Stimulated activated effector memory CD8-positive, alpha-beta T cell treated with anti-CD3 and anti-CD28 coated beads, Interleukin-12 subunit alpha, Interleukin-12 subunit beta, amount 100 ng/mL, for 72 hours (primary cell): ENCODE results near the gene MAG.

Experiments
- ATAC-seq: fragments of 150-1000 bp; cut with Tn5 transposase; 2 replicates; pipeline ENCODE4 v1.10.0; 2021
- DNase-seq, 2 donors: peaks; one replicate each; pipeline ENCODE4 v3.0.0; 2021 to 2022; ENCODE audit warnings: low spot score in 2 of 2
- H3K27ac Mint-ChIP-seq: one replicate; pipeline ENCODE4 v1.8.0; 2022; ENCODE audit warnings: mild to moderate bottlenecking, mixed read lengths
- H3K36me3 Mint-ChIP-seq: one replicate; pipeline ENCODE4 v1.8.0; 2022; ENCODE audit warnings: mild to moderate bottlenecking, mixed read lengths
- H3K4me1 Mint-ChIP-seq: one replicate; pipeline ENCODE4 v1.8.0; 2022; ENCODE audit warnings: mixed read lengths
- H3K4me3 Mint-ChIP-seq: one replicate; pipeline ENCODE4 v1.8.0; 2022; ENCODE audit warnings: mild to moderate bottlenecking, mixed read lengths
- H3K9me3 Mint-ChIP-seq: one replicate; pipeline ENCODE4 v1.8.0; 2022; ENCODE audit warnings: mixed read lengths

Gene MAG

GRCh38 chr19:35331551-35332214 lies 39.7 kb downstream of the MAG start:
- H3K4me3 Mint-ChIP-seq = peak overlapping the region; percentile 43
- no peak for DNase-seq
- H3K27ac Mint-ChIP-seq = peak overlapping the region; percentile 2
- no peak for ATAC-seq
- H3K4me1 Mint-ChIP-seq = peaks cover 35% of the 10 kb centered on the region
- peaks cover 6% of the 10 kb centered on the region for H3K36me3 Mint-ChIP-seq
- H3K9me3 Mint-ChIP-seq = no peaks in the 10 kb centered on the region

- Mint-ChIP-seq H3K27ac (no peak overlapping the region), H3K36me3 (peaks cover 15% of the 10 kb centered on the region), H3K9me3 (no peaks in the 10 kb centered on the region), H3K4me1 (peaks cover 41% of the 10 kb centered on the region), H3K4me3 (peak overlapping the region; percentile 28)
- ATAC-seq (peak; percentile 60), DNase-seq (no peak)
Measured at GRCh38 chr19:35332817-35333216, 40.9 kb downstream of the MAG start.

GRCh38 chr19:35334144-35334753 lies 42.3 kb downstream of the MAG start:
- no peak for DNase-seq
- H3K36me3 Mint-ChIP-seq = peaks cover 15% of the 10 kb centered on the region
- peaks cover 34% of the 10 kb centered on the region for H3K4me1 Mint-ChIP-seq
- H3K9me3 Mint-ChIP-seq = no peaks in the 10 kb centered on the region
- H3K27ac Mint-ChIP-seq = peak overlapping the region; percentile 5
- H3K4me3 Mint-ChIP-seq = peak overlapping the region; percentile 28
- no peak for ATAC-seq

GRCh38 chr19:35336166-35336955 lies 44.4 kb downstream of the MAG start:
- DNase-seq (no peak), ATAC-seq (no peak)
- Mint-ChIP-seq H3K27ac (peak overlapping the region; percentile 19), H3K4me3 (no peak overlapping the region), H3K36me3 (peaks cover 10% of the 10 kb centered on the region), H3K4me1 (peaks cover 34% of the 10 kb centered on the region), H3K9me3 (no peaks in the 10 kb centered on the region)

GRCh38 chr19:35337097-35337983 lies 45.4 kb downstream of the MAG start:
- ATAC-seq (no peak), DNase-seq (no peak)
- H3K4me1 Mint-ChIP-seq = peaks cover 34% of the 10 kb centered on the region
- no peak overlapping the region for H3K4me3 Mint-ChIP-seq
- no peaks in the 10 kb centered on the region for H3K9me3 Mint-ChIP-seq
- H3K27ac Mint-ChIP-seq = peak overlapping the region; percentile 19
- peaks cover 13% of the 10 kb centered on the region for H3K36me3 Mint-ChIP-seq

- Mint-ChIP-seq H3K36me3 (peaks cover 17% of the 10 kb centered on the region), H3K9me3 (no peaks in the 10 kb centered on the region), H3K4me1 (peaks cover 28% of the 10 kb centered on the region), H3K4me3 (no peak overlapping the region), H3K27ac (no peak overlapping the region)
- ATAC-seq (no peak), DNase-seq (no peak)
Measured at GRCh38 chr19:35337984-35338296, 46.0 kb downstream of the MAG start.

DNA sequence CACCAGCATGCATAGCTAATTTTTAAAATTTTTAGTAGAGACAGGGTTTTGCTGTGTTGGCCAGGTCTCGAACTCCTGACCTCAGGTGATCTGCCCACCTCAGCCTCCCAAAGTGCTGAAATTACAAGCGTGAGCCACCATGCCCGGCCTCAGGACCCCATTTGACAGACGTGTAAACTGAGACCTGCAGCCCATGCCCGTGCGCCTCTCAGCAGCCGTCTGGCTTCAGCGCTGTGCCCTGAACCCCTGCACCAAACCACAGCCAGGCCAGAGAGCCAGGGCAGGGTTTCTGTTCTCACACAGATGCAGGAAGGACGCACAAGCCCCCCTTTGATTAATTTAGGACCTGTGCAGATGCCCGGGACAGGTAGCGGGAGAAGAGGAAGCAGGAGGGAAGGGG lies 48.5 kb downstream of the MAG start:
- no peak for DNase-seq
- peak overlapping the region; percentile 32 for H3K27ac Mint-ChIP-seq
- H3K4me3 Mint-ChIP-seq = no peak overlapping the region
- peaks cover 17% of the 10 kb centered on the region for H3K36me3 Mint-ChIP-seq
- peaks cover 7% of the 10 kb centered on the region for H3K4me1 Mint-ChIP-seq
- no peak for ATAC-seq
- H3K9me3 Mint-ChIP-seq = no peaks in the 10 kb centered on the region

GRCh38 chr19:35341006-35341405 lies 49.0 kb downstream of the MAG start:
- no peak for ATAC-seq
- H3K36me3 Mint-ChIP-seq = peaks cover 18% of the 10 kb centered on the region
- peaks cover 13% of the 10 kb centered on the region for H3K4me1 Mint-ChIP-seq
- DNase-seq = no peak
- no peak overlapping the region for H3K4me3 Mint-ChIP-seq
- peak overlapping the region; percentile 32 for H3K27ac Mint-ChIP-seq
- H3K9me3 Mint-ChIP-seq = no peaks in the 10 kb centered on the region

GRCh38 chr19:35341565-35342225 lies 49.7 kb downstream of the MAG start:
- peaks cover 24% of the 10 kb centered on the region for H3K36me3 Mint-ChIP-seq
- H3K4me3 Mint-ChIP-seq = no peak overlapping the region
- no peaks in the 10 kb centered on the region for H3K9me3 Mint-ChIP-seq
- peaks cover 19% of the 10 kb centered on the region for H3K4me1 Mint-ChIP-seq
- ATAC-seq (no peak), DNase-seq (no peak)
- peak overlapping the region; percentile 53 for H3K27ac Mint-ChIP-seq

- H3K27ac Mint-ChIP-seq = peak overlapping the region; percentile 53
- no peak for DNase-seq
- ATAC-seq = no peak
- H3K4me1 Mint-ChIP-seq = peaks cover 20% of the 10 kb centered on the region
- H3K9me3 Mint-ChIP-seq = no peaks in the 10 kb centered on the region
- no peak overlapping the region for H3K4me3 Mint-ChIP-seq
- H3K36me3 Mint-ChIP-seq = peaks cover 26% of the 10 kb centered on the region
Measured at GRCh38 chr19:35342430-35342829, 50.5 kb downstream of the MAG start.

GRCh38 chr19:35344511-35345031 lies 52.6 kb downstream of the MAG start:
- Mint-ChIP-seq H3K9me3 (no peaks in the 10 kb centered on the region), H3K4me1 (peaks cover 34% of the 10 kb centered on the region), H3K36me3 (peaks cover 28% of the 10 kb centered on the region), H3K27ac (no peak overlapping the region), H3K4me3 (no peak overlapping the region)
- DNase-seq (no peak), ATAC-seq (no peak)

DNA sequence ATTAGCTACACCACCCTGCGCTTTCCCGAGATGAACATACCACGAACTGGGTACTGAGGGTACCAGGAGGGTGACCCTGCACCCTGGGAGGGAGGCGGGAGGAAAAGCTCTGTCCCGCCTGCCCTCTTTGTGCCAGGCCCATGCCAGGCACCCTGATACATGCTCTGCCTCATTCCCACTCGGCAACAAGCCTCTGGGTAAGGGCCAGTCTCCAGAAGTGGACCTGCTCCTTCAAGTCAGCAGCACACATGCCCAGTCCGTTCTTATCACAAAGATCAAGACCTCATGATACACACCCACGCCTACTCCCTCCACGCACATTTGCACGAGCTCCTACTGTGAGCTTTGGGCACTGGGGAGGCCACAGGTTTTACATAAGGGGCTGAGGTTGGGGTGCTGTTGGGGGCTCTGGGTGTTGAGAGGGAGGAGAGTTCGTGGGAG lies 53.7 kb downstream of the MAG start:
- no peak for ATAC-seq
- peak overlapping the region; percentile 72 for H3K4me3 Mint-ChIP-seq
- peaks cover 37% of the 10 kb centered on the region for H3K4me1 Mint-ChIP-seq

DNA sequence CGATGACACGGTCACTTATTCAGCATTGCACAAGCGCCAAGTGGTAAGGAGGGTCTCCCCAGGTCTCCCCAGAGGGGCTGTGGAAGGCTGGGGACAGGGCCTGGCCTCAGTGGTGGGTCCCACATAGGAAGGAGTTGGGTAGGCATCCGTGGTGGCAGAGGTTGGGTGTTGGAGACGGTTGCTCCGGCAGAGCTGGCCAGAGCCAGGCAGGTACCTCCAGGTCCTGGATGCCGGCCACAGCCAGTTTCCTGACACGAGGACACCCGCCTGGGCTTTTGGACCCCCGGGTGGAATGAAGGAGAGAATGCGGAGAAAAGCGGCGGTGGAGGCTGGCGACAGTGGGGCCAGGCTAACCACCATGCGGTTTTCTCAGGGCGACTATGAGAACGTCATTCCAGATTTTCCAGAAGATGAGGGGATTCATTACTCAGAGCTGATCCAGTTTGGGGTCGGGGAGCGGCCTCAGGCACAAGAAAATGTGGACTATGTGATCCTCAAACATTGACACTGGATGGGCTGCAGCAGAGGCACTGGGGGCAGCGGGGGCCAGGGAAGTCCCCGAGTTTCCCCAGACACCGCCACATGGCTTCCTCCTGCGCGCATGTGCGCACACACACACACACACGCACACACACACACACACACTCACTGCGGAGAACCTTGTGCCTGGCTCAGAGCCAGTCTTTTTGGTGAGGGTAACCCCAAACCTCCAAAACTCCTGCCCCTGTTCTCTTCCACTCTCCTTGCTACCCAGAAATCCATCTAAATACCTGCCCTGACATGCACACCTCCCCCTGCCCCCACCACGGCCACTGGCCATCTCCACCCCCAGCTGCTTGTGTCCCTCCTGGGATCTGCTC lies 54.5 kb downstream of the MAG start:
- no peaks in the 10 kb centered on the region for H3K9me3 Mint-ChIP-seq
- H3K36me3 Mint-ChIP-seq = peaks cover 28% of the 10 kb centered on the region
- peak overlapping the region; percentile 72 for H3K4me3 Mint-ChIP-seq
- DNase-seq (peak in 1 of 2 donors; percentile 71), ATAC-seq (peak; percentile 66)
- peaks cover 37% of the 10 kb centered on the region for H3K4me1 Mint-ChIP-seq
- peak overlapping the region; percentile 94 for H3K27ac Mint-ChIP-seq

More for the DNA sequence above, 53.7 kb downstream of the MAG start:
- no peak for DNase-seq
- peaks cover 28% of the 10 kb centered on the region for H3K36me3 Mint-ChIP-seq
- H3K9me3 Mint-ChIP-seq = no peaks in the 10 kb centered on the region
- peak overlapping the region; percentile 94 for H3K27ac Mint-ChIP-seq
